Renal cortex interstitium (tissue), 11 donors: ENCODE results near the gene NFATC2IP. TPM values are rescaled to one million over a fixed set of nuclear protein-coding genes. Genes with fewer than 3 reads are reported as not detected.
"Not testable (repeated sequence)": the region's sequence is repeated elsewhere in the genome, so short reads cannot be mapped to it uniquely, and the experiment has no call there.

Source experiments
- DNase-seq, 11 donors: peaks; one replicate each; pipeline ENCODE4 v3.0.0-alpha.2; 2013; ENCODE audit warnings: low read depth in 9 of 11, low spot score in 4 of 11; ENCODE audit errors: extremely low read depth in 1 of 11
- polyA plus RNA-seq, 3 donors: library from polyadenylated mRNA; unstranded; fragments of 120-200 nt; gene quantifications; one replicate each; pipeline ENCODE4 v1.2.1, GENCODE V29; 2013; ENCODE audit not compliant: insufficient read length in 3 of 3

Gene NFATC2IP
- polyA plus RNA-seq, 3 donors: 39.1 to 78.6 (median 48.2) TPM

DNA sequence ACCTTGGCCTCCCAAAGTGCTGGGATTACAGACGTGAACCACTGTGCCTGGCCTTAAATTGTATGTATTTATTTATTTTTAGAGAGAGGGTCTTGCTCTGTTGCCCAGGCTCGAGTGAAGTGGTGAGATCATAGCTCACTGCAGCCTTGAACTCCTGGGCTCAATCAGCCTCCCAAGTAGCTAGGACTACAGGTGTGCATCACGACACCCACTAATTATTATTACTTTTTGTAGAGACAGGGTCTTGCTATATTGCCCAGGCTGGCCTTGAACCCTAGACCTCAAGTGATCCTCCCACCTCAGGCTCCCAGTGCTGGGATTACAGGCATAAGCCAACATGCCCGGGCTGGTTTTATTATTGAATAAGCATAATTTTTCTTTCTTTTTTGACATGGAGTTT is 4.1 kb upstream of the NFATC2IP start:
- DNase-seq: no peak

DNA sequence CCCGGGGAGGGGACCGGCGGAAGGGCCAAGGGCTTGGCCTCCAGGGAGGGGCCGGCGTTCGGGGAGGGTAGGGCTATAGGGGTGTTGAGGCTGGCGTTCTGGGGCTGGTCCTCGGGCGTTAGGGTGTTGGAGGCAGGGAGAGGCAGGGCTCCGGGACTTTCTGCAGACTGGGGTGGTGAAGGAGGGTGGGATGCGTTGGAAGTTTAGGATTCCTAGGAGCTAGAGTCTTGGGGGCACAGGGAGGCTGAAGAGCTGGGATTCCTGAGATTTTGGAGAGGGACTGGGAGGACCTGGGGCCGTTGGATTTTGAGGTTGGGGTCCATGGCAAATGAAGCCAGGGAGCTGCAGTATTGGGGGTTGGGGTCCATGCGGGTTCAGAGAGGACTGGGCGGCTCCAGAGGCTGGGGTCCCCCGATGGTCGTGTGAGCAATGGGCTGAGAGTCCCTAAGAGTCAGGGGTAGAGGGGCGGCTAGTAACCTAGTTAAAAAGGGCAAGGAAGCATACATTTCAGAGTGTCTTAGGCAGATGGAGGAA is 740 bp downstream of the NFATC2IP start:
- no peak for DNase-seq

DNA sequence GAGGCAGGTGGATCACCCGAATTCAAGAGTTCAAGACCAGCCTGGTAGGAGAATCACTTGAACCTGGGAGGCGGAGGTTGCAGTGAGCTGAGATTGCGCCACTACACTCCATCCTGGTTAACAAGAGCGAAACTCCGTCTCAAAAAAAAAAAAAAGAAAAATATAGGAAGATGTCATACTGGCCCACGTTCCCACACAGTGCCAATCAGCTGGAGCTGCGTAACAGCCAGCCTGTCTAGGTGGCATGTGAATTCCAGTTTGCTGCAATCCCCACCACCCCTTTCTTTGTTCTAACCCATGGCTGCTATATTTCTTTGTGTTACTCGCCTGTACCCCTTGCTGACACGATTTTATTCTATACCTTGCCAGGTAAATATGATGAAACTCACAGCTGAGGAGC is 7.5 kb downstream of the NFATC2IP start:
- DNase-seq: no peak

GRCh38 chr16:28958836-28959235 is 8.1 kb downstream of the NFATC2IP start:
- DNase-seq: no peak

GRCh38 chr16:28964072-28964471 is 13.3 kb downstream of the NFATC2IP start:
- DNase-seq: no peak

- DNase-seq: no peak
Measured at GRCh38 chr16:28964496-28964895, 13.8 kb downstream of the NFATC2IP start.

GRCh38 chr16:28967156-28967555 is 16.4 kb downstream of the NFATC2IP start:
- no peak for DNase-seq

- DNase-seq: not testable (repeated sequence)
Measured at GRCh38 chr16:28969696-28970095, 19.0 kb downstream of the NFATC2IP start.

GRCh38 chr16:28974007-28974436 is 23.3 kb downstream of the NFATC2IP start:
- peak in 7 of 11 donors; percentile 31 to 54 (median 44) for DNase-seq

DNA sequence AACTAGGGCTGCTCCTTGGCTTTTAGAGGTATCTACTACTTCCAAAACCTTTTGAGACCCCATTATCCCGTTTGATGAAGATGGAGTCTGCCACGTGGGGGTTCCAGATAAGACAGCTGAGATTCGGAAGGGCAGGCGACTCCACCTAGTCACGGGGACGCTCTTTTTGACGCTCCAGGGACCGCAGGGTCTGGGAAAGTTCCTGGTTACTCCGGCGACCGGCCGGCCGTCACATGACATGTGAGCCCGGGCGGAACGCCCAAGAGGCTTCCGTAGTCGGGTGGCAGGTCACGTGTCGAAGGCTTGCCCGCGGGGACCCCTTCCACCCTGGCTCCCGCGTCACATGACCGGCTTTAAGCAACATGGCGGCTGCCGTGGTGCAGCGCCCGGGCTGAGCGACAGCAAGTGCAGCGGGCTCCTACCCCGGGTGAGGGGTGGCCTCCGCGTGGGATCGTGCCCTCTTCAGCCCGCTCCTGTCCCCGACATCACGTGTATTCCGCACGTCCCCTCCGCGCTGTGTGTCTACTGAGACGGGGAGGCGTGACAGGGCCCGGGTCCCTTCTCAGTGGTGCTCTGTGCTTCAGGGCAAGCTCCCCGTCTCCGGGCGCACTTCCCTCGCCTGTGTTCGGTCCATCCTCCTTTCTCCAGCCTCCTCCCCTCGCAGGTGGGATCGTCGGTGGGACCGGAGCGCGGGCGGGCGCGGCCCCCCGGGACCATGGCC is 23.9 kb downstream of the NFATC2IP start, which contains the start of gene SPNS1:
SPNS1 (plus strand) TSS at position 342 of the 721 bp plus-strand sequence; CDS start at position 716, 374 bp downstream.
- peak; percentile 88 to 96 (median 93) for DNase-seq

- DNase-seq: no peak
Measured at GRCh38 chr16:28975158-28975599, 24.4 kb downstream of the NFATC2IP start.

DNA sequence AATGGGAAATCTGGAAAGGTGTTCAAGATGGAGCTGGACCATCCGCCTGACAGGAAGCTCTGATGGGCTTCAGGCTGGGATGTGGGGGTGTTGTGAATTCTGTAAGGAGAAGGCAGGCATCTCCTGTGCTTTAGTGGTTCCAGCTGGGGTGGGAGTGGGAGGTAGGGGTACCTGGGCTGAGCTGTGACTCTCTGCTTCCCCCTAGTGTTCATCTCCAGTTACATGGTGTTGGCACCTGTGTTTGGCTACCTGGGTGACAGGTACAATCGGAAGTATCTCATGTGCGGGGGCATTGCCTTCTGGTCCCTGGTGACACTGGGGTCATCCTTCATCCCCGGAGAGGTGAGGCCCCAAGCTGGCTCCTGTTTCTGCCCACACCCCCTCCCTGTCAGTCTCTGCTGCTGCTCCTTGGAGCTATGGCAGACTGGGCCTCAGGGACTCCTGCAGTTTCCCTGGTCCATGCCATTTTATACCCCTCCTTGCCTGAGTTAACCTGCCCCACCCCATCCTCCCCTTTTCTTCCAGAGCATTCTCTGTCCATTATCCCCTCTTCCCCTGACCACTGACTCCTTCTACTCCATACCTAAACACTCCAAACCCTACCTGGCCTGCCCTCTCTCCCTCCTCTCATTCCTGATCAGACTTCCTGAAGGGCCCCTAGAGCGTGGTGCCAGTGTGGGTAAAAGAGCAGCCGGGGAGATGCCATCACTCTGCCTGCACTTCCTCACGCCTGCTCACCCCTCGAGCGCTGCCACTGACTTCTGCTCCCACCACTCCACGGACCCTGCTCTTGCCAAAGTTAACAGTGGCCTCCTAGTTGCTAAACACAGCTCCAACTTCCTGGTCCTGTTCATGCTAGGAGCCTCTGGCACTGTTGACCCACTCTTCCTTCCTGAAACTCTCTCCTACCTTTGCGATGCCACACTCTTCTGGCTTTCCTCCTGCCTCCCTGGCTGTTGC is 27.2 kb downstream of the NFATC2IP start:
- DNase-seq: peak in 4 of 11 donors; percentile 4 to 22 (median 12)

DNA sequence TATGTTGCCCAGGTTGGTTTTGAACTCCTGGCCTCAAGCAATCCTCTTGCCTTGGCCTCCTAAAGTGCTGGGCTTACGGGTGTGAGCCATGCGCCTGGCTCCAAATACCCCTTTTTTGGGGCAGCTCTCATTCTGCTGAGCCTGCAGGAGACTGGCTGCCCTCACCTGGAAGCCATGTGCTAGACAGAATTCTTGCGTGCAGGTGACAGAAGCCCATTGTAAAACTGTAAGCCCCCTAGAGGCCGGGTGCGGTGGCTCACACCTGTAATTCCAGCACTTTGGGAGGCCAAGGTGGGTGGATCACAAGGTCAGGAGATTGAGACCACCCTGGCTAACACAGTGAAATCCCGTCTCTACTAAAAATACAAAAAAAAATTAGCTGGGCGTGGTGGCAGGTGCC is 29.6 kb downstream of the NFATC2IP start:
- DNase-seq: not testable (repeated sequence)

GRCh38 chr16:28980929-28981328 is 30.2 kb downstream of the NFATC2IP start:
- no peak for DNase-seq

GRCh38 chr16:28981517-28981916 is 30.8 kb downstream of the NFATC2IP start:
- DNase-seq: no peak

DNA sequence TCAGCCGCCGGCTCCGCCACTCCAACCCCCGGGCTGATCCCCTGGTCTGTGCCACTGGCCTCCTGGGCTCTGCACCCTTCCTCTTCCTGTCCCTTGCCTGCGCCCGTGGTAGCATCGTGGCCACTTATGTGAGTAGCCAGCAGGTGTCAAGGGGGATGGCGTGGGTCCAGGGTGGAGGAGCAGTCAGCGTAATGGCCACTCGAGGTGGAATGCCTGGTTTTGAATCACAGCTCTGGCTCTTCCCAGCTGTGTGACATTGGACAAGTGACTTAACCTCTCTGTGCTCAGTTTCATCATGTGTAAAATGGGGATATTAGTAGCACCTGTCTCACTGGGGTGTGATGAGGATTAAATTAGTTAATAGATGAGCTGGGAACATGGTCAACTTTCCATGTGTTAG is 31.7 kb downstream of the NFATC2IP start:
- DNase-seq: no peak

GRCh38 chr16:28982949-28983348 is 32.2 kb downstream of the NFATC2IP start:
- no peak for DNase-seq

DNA sequence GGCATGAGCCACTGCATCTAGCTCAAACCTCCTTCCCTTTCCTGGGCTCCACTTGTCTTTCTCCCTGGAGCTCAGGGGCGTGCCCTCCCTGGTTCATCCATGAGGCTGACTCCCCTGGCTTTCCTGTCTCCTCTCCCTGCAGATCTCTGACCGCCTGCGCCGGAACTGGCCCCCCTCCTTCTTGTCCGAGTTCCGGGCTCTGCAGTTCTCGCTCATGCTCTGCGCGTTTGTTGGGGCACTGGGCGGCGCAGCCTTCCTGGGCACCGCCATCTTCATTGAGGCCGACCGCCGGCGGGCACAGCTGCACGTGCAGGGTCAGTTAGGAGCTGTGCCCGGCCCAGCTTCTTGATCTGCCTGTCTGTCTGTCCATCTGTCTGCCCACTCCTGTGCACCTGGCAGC is 32.9 kb downstream of the NFATC2IP start:
- no peak for DNase-seq

- no peak for DNase-seq
Measured at GRCh38 chr16:28984091-28984490, 33.4 kb downstream of the NFATC2IP start.
